K562 (cell line): Measurements from ENCODE around the gene CDHR1. TPM values are rescaled to one million over a fixed set of nuclear protein-coding genes. Genes with fewer than 3 reads are reported as not detected.
A peak's percentile ranks its signal among the peaks of the same experiment; 100 is the strongest.

Experiments used
- ATAC-seq: fragments of 200-7000 bp; cut with Tn5 transposase; 3 replicates; pipeline ENCODE4 v1.9.1; 2020; ENCODE audit warnings: moderate library complexity
- BruUV-seq: library from RNA; stranded (reverse); fragments of 400-500 nt; replicated peaks from 2 replicates; lab custom pipeline; 2021; lab: Mats Ljungman, UMichigan
- CTCF ChIA-PET: fragments of 300-600 bp; formaldehyde crosslinking; extraction: SDS; loops from one replicate; lab custom pipeline; 2021; ENCODE audit warnings: low intra/inter-chr PET ratio; lab: Yijun Ruan, JAX
- POLR2A ChIA-PET: fragments of 300-600, 350-650 bp; sonication (Branson Sonifier 250); formaldehyde crosslinking; extraction: SDS; loops from one replicate; lab custom pipeline; 2021; ENCODE audit warnings: antibody characterized with exemption, inconsistent platforms; lab: Yijun Ruan, JAX
- DNase-seq, 4 experiments: peaks; one replicate each; pipeline versions ENCODE4 v3.0.0 to v3.0.0-alpha.2; 2011 to 2018; ENCODE audit warnings: low spot score in 3 of 4, mixed read lengths in 3 of 4; ENCODE audit errors: extremely low read depth in 1 of 4
- FAIRE-seq: peaks from 2 replicates; lab custom pipeline; 2011; peaks lifted over from hg19 to GRCh38; lab: Jason Lieb, UNC
- H2AFZ ChIP-seq: 2 replicates; pipeline ENCODE4 v1.6.0; 2011; ENCODE audit warnings: low read depth, low read length, control low read depth, inconsistent platforms
- H3K27ac ChIP-seq: fragments of 200-600 bp; 3 replicates; pipeline ENCODE4 v1.8.0; 2011; ENCODE audit warnings: low read depth, mild to moderate bottlenecking, control low read depth, inconsistent platforms, low read length, moderate library complexity, mixed read lengths; ENCODE audit errors: extremely low read depth
- H3K27me3 ChIP-seq, 2 experiments: fragments of 300-600 bp in 1 of 2; 2 replicates in 1 of 2; 3 replicates in 1 of 2; pipeline versions ENCODE4 v1.6.0 to v1.8.0; 2011; ENCODE audit warnings: inconsistent platforms in 2 of 2, low read length in 2 of 2, mild to moderate bottlenecking in 1 of 2, mixed read lengths in 1 of 2, moderate library complexity in 1 of 2; ENCODE audit not compliant: control insufficient read depth in 2 of 2, insufficient read depth in 2 of 2
- H3K36me3 ChIP-seq: fragments of 300-600 bp; 3 replicates; pipeline ENCODE4 v1.8.0; 2011; ENCODE audit warnings: mild to moderate bottlenecking, low read length, inconsistent platforms; ENCODE audit not compliant: control insufficient read depth, insufficient read depth
- H3K4me1 ChIP-seq, 2 experiments: fragments of 200-600 bp in 1 of 2; replicated peaks in 1 of 2; 2 replicates in 1 of 2; 3 replicates in 1 of 2; pipeline versions ENCODE4 v1.5.1 to v1.8.0; 2011; ENCODE audit warnings: inconsistent platforms in 2 of 2, low read length in 2 of 2, mild to moderate bottlenecking in 1 of 2, mixed read lengths in 1 of 2, moderate library complexity in 1 of 2; ENCODE audit not compliant: control insufficient read depth in 2 of 2, insufficient read depth in 2 of 2
- H3K4me2 ChIP-seq: 2 replicates; pipeline ENCODE4 v1.6.1; 2011; ENCODE audit warnings: low read length, control low read depth, inconsistent platforms, mixed read lengths; ENCODE audit not compliant: insufficient read depth
- H3K4me3 ChIP-seq: fragments of 200-600 bp; sonication (generic), shearing (Covaris generic); 2 replicates; pipeline ENCODE4 v1.5.1; 2016; ENCODE audit warnings: control low read depth, inconsistent platforms
- H3K79me2 ChIP-seq: fragments of 200-600 bp; 3 replicates; pipeline ENCODE4 v1.8.0; 2011; ENCODE audit warnings: low read length, inconsistent platforms; ENCODE audit not compliant: control insufficient read depth, insufficient read depth
- H3K9ac ChIP-seq, 2 experiments: 2 replicates each; pipeline versions ENCODE4 v1.6.0 to v1.6.1; 2011; ENCODE audit warnings: low read depth in 2 of 2, low read length in 2 of 2, control low read depth in 1 of 2, inconsistent platforms in 1 of 2, mild to moderate bottlenecking in 1 of 2, mixed read lengths in 1 of 2; ENCODE audit not compliant: insufficient read depth in 1 of 2
- H3K9me1 ChIP-seq: one replicate; pipeline ENCODE4 v1.6.0; 2011; ENCODE audit warnings: inconsistent platforms, mild to moderate bottlenecking, low read length, moderate library complexity; ENCODE audit not compliant: control insufficient read depth, insufficient read depth
- H3K9me3 ChIP-seq: replicated peaks from 2 replicates; pipeline ENCODE4 v1.5.1; 2011; ENCODE audit warnings: low read depth, low read length, inconsistent platforms; ENCODE audit not compliant: control insufficient read depth, insufficient read depth
- H4K20me1 ChIP-seq: replicated peaks from 2 replicates; pipeline ENCODE4 v1.6.1; 2011; ENCODE audit warnings: low read length, inconsistent platforms, mixed read lengths; ENCODE audit not compliant: control insufficient read depth, insufficient read depth
- ATF4 ChIP-seq: fragments of 450-650 bp; formaldehyde crosslinking; IDR thresholded peaks from 2 replicates; pipeline ENCODE4 v1.4.0; 2022; ENCODE audit warnings: mild to moderate bottlenecking, moderate library complexity
- GATAD2A ChIP-seq: fragments of 450-650 bp; IDR thresholded peaks from 2 replicates; pipeline ENCODE4 v1.6.1; 2017
- NCOR1 ChIP-seq: fragments of 450-650 bp; IDR thresholded peaks from 2 replicates; pipeline ENCODE4 v1.6.1; 2016; ENCODE audit warnings: mild to moderate bottlenecking, moderate library complexity
- NRF1 ChIP-seq, 2 experiments: fragments of 450-650 bp; IDR thresholded peaks in 1 of 2; conservative IDR thresholded peaks in 1 of 2; 2 replicates each; pipeline ENCODE4 v1.6.1; 2014; ENCODE audit warnings: mild to moderate bottlenecking in 2 of 2
- PHF20 ChIP-seq: fragments of 450-650 bp; IDR thresholded peaks from 2 replicates; pipeline ENCODE4 v1.6.1; 2018; ENCODE audit not compliant: partially characterized antibody
- POLR2A ChIP-seq: fragments of 450-650 bp; conservative IDR thresholded peaks from 2 replicates; pipeline ENCODE4 v1.6.1; 2016
- POLR2H ChIP-seq: IDR thresholded peaks from 2 replicates; pipeline ENCODE4 v1.6.1; 2016; ENCODE audit warnings: missing genetic modification characterization, low read depth, mild to moderate bottlenecking, control low read depth, missing compliant biosample characterization, moderate library complexity
- SMARCC2 ChIP-seq: fragments of 450-650 bp; IDR thresholded peaks from 2 replicates; pipeline ENCODE4 v1.6.1; 2017; ENCODE audit warnings: antibody characterized with exemption, moderate library complexity, mild to moderate bottlenecking, low read depth
- TAF1 ChIP-seq: IDR thresholded peaks from 2 replicates; pipeline ENCODE4 v1.6.1; 2011; ENCODE audit warnings: mild to moderate bottlenecking, low read length, moderate library complexity; ENCODE audit not compliant: insufficient read depth, control insufficient read depth, severe bottlenecking; ENCODE audit errors: extremely low read depth
- TAF9B ChIP-seq: fragments of 450-650 bp; IDR thresholded peaks from 2 replicates; pipeline ENCODE4 v1.6.1; 2018; ENCODE audit warnings: mild to moderate bottlenecking; ENCODE audit not compliant: partially characterized antibody
- U2AF1 ChIP-seq: fragments of 200-400 bp; formaldehyde crosslinking; optimal IDR thresholded peaks from 2 replicates; pipeline ENCODE3; 2017; ENCODE audit warnings: mild to moderate bottlenecking, low read depth, low read length, moderate library complexity
- ZNF274 ChIP-seq: IDR thresholded peaks from 2 replicates; pipeline ENCODE4 v1.6.1; 2011; ENCODE audit warnings: low read depth, mild to moderate bottlenecking, low read length, moderate library complexity, borderline replicate concordance
- ZNF444 ChIP-seq: fragments of 250-450 bp; sonication (Bioruptor Pico); IDR thresholded peaks from 2 replicates; pipeline ENCODE4 v1.4.0; 2020; ENCODE audit warnings: mild to moderate bottlenecking, moderate library complexity
- WGBS: fragments of 100-300 bp; shearing (Covaris generic); methylation state at CpG from one replicate; pipeline ENCODE4 v1.1.6; 2016; ENCODE audit warnings: low coverage, mixed read lengths; ENCODE audit not compliant: insufficient coverage; ENCODE audit errors: missing lambda C conversion rate; 5-methylcytosine and 5-hydroxymethylcytosine counted together
- in situ Hi-C: fragments of 300-500 bp; cut with MboI; formaldehyde crosslinking; loops from 4 replicates; pipeline ENCODE4 v1.15.0; 2018; ENCODE audit warnings: inconsistent platforms, mixed read lengths
- intact Hi-C: fragments of 100-400 bp; cut with micrococcal nuclease; formaldehyde crosslinking; loops from 2 replicates; pipeline ENCODE4 v1.14.2; 2022
- polyA plus RNA-seq, 8 experiments: library from polyadenylated mRNA; depleted of rRNA in 4 of 8; stranded (reverse) in 5 of 8; unstranded in 3 of 8; fragments of >200 nt; fragmentation: Nextera tagmentation in 2 of 8; fragmentation: Illumina TruSeq in 1 of 8; extraction: Ambion mirVana in 2 of 8; extraction: Trizol in 1 of 8; gene quantifications; 2 replicates each; pipeline versions ENCODE4 v1.2.1 to v1.2.3, GENCODE V29; 2011 to 2014; ENCODE audit warnings: inconsistent platforms in 1 of 8, missing spikeins in 1 of 8
- total RNA-seq, 7 experiments: library from RNA; depleted of rRNA in 6 of 7; stranded (reverse); fragments of >200 nt in 6 of 7; fragmentation: Illumina TruSeq in 2 of 7; extraction: Trizol in 2 of 7; gene quantifications; 2 replicates each; pipeline versions ENCODE4 v1.2.1 to v1.2.3, GENCODE V29; 2011 to 2021; ENCODE audit warnings: low replicate concordance in 1 of 7

CDHR1 gene
- total and polyA plus RNA-seq, 9 of the 15 experiments (the other 6 are each of a cell fraction or from before 2014, with no cell fraction given): 0.03 to 0.99 (median 0.20) TPM

GRCh38 chr10:84205853-84206525 is 11.7 kb downstream of the CDHR1 start:
- Histone ChIP-seq H3K79me2 (no peaks in the 10 kb centered on the region), H3K9me1 (no peaks in the 10 kb centered on the region), H3K4me3 (no peak overlapping the region), H3K9me3 (no peaks in the 10 kb centered on the region), H2AFZ (no peak overlapping the region), H3K4me2 (no peak overlapping the region), H4K20me1 (no peaks in the 10 kb centered on the region), H3K4me1 (peaks cover 7 to 8% of the 10 kb centered on the region in 2 experiments; a peak in 4 of 5 replicates), H3K36me3 (no peaks in the 10 kb centered on the region), H3K27ac (no peak overlapping the region), H3K9ac (no peak overlapping the region), H3K27me3 (peaks cover 9 to 32% of the 10 kb centered on the region in 2 experiments)
- DNase-seq (no peak), ATAC-seq (no peak), FAIRE-seq (no peak)
- in situ Hi-C loops: no loop called here
- no peak for TF ChIP-seq TAF9B
- TF ChIP-seq U2AF1: no peak
- TF ChIP-seq NRF1 (conservative IDR thresholded peaks at IDR 0.05 in 1 of 2, IDR thresholded peaks at IDR 0.05 in 1 of 2): 0 out of 4 replicates have a peak, but pooled peaks of 1 of the 2 experiments have one; percentile 1
- ChIA-PET POLR2A (no interaction called here), CTCF (interaction anchor here (1.1 to 2.1 kb wide), 3 partner anchors 58 to 332 kb away, joined by 3 to 19 read pairs (median 12); no protein-coding TSS in a partner anchor)
- WGBS: under 1% methylated on average over 6 of the region's 6 CpGs
- intact Hi-C loops: loop anchor here (1.0 to 2.0 kb wide), 2 partner anchors 57 to 80 kb away; no protein-coding TSS in a partner anchor
- BruUV-seq: no TSS peak

- POLR2A ChIA-PET: interaction anchor here (1.4 to 1.9 kb wide), 2 partner anchors 68 to 79 kb away, joined by 4 to 5 read pairs; no protein-coding TSS in a partner anchor
- BruUV-seq: no TSS peak
- DNase-seq (no peak), FAIRE-seq (no peak), ATAC-seq (no peak)
- intact Hi-C loops (no loop called here), in situ Hi-C loops (no loop called here)
- peaks cover 9 to 46% of the 10 kb centered on the region in 2 experiments; a peak in 4 of 5 replicates for H3K27me3 ChIP-seq
- 1% methylated on average over 10 of the region's 10 CpGs for WGBS
- no peak overlapping the region for H3K4me3 ChIP-seq
- no peak overlapping the region for H2AFZ ChIP-seq
- no peaks in the 10 kb centered on the region; the same call in 1 of the 2 replicates for H4K20me1 ChIP-seq
- no peak overlapping the region for H3K9ac ChIP-seq
- CTCF ChIA-PET: no interaction called here
- H3K27ac ChIP-seq: no peak overlapping the region
- no peaks in the 10 kb centered on the region for H3K79me2 ChIP-seq
- no peak overlapping the region for H3K4me2 ChIP-seq
- H3K9me3 ChIP-seq: no peaks in the 10 kb centered on the region
- H3K4me1 ChIP-seq: no peaks in the 10 kb centered on the region
- H3K9me1 ChIP-seq: no peaks in the 10 kb centered on the region
- no peaks in the 10 kb centered on the region for H3K36me3 ChIP-seq
- no peak for TF ChIP-seq ZNF444 (CRISPR knock-in tag)
- no peak for TF ChIP-seq POLR2A
- no peak for TF ChIP-seq ATF4
- TF ChIP-seq PHF20: no peak
- no peak for TF ChIP-seq TAF1
- TF ChIP-seq ZNF274: no peak
- no peak for TF ChIP-seq POLR2H (tag)
- no peak for TF ChIP-seq NCOR1
- no peak for TF ChIP-seq GATAD2A
- TF ChIP-seq SMARCC2: no peak
Observed at GRCh38 chr10:84208023-84208422, 13.7 kb downstream of the CDHR1 start.
